SK-MEL-5 (cell line): ENCODE results near the gene KCTD6. TPM values are rescaled to one million over a fixed set of nuclear protein-coding genes. Genes with fewer than 3 reads are reported as not detected.
"Not testable (repeated sequence)": the region's sequence is repeated elsewhere in the genome, so short reads cannot be mapped to it uniquely, and the experiment has no call there.

Experiments
- DNase-seq: peaks from one replicate; pipeline ENCODE4 v3.0.0-alpha.2; 2016; ENCODE audit warnings: low read depth, low spot score
- in situ Hi-C: cut with HindIII; loops from 2 replicates; pipeline ENCODE4 v1.10.0; 2016; ENCODE audit warnings: low sequenced_read_pairs, high pct_unique_total_duplicates, low pct_unique_long_range_greater_than_20kb
- total RNA-seq: library from RNA; depleted of rRNA; stranded (reverse); fragments of >200 nt; shearing (Covaris generic); gene quantifications from 2 replicates; pipeline ENCODE4 v1.2.3, GENCODE V29; 2014

Gene KCTD6
- total RNA-seq, 1 experiment from 2014 or later: 9.2 TPM

GRCh38 chr3:58519668-58520402, 27.9 kb downstream of the KCTD6 start:
- in situ Hi-C loops: no loop called here
- DNase-seq: no peak

GRCh38 chr3:58520403-58521335, 28.8 kb downstream of the KCTD6 start:
- peak; percentile 41 for DNase-seq
- in situ Hi-C loops: no loop called here

GRCh38 chr3:58521336-58521670, 29.4 kb downstream of the KCTD6 start:
- no peak for DNase-seq
- in situ Hi-C loops: no loop called here

- peak; percentile 64 for DNase-seq
- in situ Hi-C loops: no loop called here
Observed at GRCh38 chr3:58521917-58522631, 30.2 kb downstream of the KCTD6 start.

- DNase-seq: no peak
- in situ Hi-C loops: no loop called here
Observed at GRCh38 chr3:58522759-58523425, 31.0 kb downstream of the KCTD6 start.

- DNase-seq: no peak
- in situ Hi-C loops: no loop called here
Observed at GRCh38 chr3:58524326-58524888, 32.5 kb downstream of the KCTD6 start.

GRCh38 chr3:58526515-58526957, 34.6 kb downstream of the KCTD6 start:
- in situ Hi-C loops: no loop called here
- peak; percentile 79 for DNase-seq

- DNase-seq, in situ Hi-C loops: not testable (repeated sequence)
Observed at GRCh38 chr3:58527440-58527839, 35.5 kb downstream of the KCTD6 start.

- peak; percentile 11 for DNase-seq
- in situ Hi-C loops: no loop called here
Observed at GRCh38 chr3:58528629-58529028, 36.7 kb downstream of the KCTD6 start.

GRCh38 chr3:58529516-58530353, 37.8 kb downstream of the KCTD6 start:
- DNase-seq: peak; percentile 67
- in situ Hi-C loops: no loop called here

GRCh38 chr3:58530354-58530865, 38.5 kb downstream of the KCTD6 start:
- in situ Hi-C loops: no loop called here
- DNase-seq: no peak

GRCh38 chr3:58531555-58531954, 39.7 kb downstream of the KCTD6 start:
- no peak for DNase-seq
- in situ Hi-C loops: no loop called here

GRCh38 chr3:58531956-58532355, 40.1 kb downstream of the KCTD6 start:
- in situ Hi-C loops: no loop called here
- DNase-seq: peak; percentile 51

- in situ Hi-C loops: no loop called here
- DNase-seq: peak; percentile 78
Observed at GRCh38 chr3:58532794-58533220, 40.9 kb downstream of the KCTD6 start.

- in situ Hi-C loops: no loop called here
Observed at GRCh38 chr3:58534592-58535494, 42.9 kb downstream of the KCTD6 start.

More at GRCh38 chr3:58534592-58535494, 42.9 kb downstream of the KCTD6 start:
- DNase-seq: no peak
